LNCAP (cell line): ENCODE results near the gene RGSL1.

Source experiments
- TF ChIP-seq, protein P1 (sequence below): fragments of 450-650 bp; IDR thresholded peaks from 2 replicates; pipeline ENCODE4 v1.5.1; 2017; ENCODE audit warnings: mild to moderate bottlenecking

The RGSL1 gene

DNA sequence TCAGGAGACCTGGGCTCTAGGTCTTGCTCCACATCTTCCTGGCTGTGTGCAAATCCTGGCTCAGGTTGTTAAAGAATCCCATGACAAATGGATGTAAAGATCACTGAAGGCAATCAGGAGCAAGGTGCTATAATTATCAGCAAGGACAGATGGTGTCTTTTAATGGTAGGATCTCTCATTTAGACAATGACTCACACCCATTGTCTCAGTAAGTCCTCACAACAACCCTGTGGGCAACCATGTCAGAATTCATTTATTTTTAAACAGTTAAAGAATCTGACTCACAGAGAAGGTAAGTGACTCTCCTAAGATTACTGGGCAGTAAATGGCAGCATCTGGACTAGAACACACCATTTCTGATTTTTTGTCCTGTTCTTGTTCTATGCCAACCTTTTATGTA, 106.3 kb downstream of the RGSL1 start:
- TF ChIP-seq, protein P1, sequence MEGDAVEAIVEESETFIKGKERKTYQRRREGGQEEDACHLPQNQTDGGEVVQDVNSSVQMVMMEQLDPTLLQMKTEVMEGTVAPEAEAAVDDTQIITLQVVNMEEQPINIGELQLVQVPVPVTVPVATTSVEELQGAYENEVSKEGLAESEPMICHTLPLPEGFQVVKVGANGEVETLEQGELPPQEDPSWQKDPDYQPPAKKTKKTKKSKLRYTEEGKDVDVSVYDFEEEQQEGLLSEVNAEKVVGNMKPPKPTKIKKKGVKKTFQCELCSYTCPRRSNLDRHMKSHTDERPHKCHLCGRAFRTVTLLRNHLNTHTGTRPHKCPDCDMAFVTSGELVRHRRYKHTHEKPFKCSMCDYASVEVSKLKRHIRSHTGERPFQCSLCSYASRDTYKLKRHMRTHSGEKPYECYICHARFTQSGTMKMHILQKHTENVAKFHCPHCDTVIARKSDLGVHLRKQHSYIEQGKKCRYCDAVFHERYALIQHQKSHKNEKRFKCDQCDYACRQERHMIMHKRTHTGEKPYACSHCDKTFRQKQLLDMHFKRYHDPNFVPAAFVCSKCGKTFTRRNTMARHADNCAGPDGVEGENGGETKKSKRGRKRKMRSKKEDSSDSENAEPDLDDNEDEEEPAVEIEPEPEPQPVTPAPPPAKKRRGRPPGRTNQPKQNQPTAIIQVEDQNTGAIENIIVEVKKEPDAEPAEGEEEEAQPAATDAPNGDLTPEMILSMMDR = no peak

DNA sequence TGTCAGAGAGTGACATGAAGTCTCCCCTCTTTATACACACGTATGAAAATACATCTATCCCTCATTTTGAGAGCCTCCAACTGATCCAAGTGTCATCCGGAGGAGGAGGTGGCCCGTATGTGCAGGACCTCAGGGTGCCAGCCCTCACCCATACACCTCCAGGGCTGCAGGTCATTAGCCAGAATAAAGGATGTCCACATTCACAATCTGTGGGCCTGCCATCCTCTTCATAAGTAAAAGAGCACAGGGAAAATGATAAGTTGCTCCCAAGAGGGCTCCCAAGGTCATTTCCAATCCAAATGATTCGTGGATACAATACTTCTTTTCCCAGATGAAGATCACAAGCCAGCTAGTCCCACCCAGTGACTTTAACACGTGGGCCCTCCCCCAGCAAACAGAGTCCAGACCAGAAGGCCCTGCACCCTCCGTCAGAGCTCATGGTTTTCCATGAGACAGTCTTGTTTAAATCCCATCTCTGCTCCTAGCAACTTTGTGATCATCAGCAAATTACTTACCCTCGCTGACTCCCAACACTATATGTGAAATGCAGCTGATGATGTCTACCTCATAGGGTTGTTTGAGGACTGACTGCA, 110.5 kb downstream of the RGSL1 start:
- TF ChIP-seq, protein P1 = no peak

DNA sequence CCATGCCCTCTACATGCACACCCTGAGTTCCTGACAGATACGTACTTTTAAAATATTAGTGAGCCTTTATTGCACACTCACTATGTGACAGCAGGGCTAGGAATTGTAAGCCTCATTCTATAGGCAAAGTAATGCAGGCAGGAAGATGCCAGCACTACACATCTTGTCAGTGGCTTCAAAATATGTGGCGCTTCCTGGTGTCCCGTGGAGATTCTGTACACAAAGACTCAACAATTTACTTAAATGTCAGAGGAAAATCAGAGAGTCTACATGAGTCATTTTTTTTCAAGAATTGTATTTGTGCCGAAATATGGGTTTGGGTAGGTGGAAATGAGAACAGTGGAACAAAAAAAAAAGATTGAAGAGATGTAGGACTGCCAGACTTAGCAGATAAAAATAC, 111.5 kb downstream of the RGSL1 start:
- TF ChIP-seq, protein P1 = no peak

DNA sequence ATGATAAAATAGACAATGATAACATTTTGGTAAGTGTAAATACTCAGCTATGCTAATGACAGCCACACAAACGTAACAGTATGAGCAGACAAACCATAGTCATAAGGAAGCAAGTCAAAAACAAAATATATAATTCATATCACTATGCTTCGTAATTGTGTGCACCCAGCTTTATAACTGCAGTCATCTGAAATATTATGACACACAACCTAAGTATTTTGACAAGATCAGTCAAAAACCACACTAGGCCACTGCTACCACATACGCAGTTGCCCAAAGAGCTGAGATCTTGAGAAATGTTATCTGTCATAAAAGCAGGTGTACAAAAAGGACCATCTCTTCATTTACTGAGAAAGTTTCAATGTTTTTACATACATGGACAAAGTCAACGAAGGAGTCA, 113.1 kb downstream of the RGSL1 start:
- TF ChIP-seq, protein P1 = no peak

DNA sequence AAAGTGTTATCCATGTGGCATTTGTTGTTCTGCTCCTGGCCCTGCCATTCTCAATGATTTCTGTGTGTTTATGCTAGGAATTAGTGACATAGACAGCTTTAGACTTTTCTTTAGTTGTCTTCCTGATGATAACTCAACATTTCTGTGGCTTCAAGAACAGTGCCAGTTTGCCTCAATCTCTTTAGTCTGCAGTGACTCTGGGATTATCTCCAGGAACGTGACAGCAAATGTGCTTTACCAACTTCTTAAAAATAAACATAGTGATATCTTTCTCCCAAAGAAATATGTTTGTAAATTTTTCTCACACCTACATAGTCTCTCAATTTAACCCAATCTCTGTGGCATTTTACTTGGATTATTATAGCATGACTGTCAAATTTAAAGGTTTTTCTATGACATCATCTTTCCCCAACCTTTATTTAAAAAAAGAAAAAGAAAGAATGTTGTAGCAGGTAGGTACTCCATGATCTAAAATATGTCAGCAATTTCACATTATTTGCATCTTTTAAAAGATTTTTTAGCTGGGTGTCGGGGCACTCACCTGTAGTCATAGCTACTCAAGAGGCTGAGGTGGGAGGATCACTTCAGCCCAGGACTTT, 114.6 kb downstream of the RGSL1 start:
- TF ChIP-seq, protein P1 = no peak

DNA sequence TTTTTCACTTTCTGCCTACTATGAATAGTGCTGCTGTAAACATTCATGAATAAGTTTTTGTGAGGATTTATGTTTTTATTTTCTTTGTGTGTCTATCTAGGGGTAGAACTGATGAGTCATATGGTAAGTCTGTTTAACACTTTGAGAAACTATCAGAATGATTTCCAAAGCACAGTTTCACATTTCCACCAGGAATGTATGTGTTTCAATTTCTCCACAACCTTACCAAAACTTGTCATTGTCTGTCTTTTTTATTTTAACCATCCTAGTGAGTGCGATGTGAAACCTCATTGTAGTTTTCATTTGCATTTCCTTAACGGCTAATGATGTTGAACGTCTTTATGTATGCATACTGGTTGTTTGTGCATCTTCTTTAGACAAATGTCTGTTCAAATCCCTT, 115.6 kb downstream of the RGSL1 start:
- TF ChIP-seq, protein P1 = no peak

DNA sequence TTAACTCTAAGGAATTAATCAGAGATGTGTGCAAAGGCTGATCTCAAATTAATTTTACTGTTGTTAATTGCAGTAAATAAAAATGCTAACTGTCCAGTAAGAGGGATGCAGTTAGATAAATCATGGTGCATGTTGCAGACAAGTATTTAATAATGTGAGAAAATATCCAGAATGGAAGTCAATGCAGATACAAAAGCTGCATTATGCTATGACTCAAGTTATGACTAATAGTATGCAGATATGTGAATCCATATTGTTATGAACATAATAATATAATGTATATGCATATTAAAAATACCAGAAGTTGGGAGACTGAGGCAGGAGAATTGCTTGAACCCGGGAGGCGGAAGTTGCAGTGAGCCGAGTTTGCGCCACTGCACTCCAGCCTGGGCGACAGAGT, 117.7 kb downstream of the RGSL1 start:
- TF ChIP-seq, protein P1 = no peak
